Placental epithelial cell (primary cell): ENCODE results near the gene CGNL1. TPM values are rescaled to one million over a fixed set of nuclear protein-coding genes. Genes with fewer than 3 reads are reported as not detected.

Experiments used
- small RNA-seq: library from RNA; depleted of rRNA; stranded (forward); fragments of <200 nt; gene quantifications from one replicate; pipeline ENCODE3, GENCODE V24; 2012
- total RNA-seq: library from RNA; depleted of rRNA; stranded (reverse); fragments of >200 nt; gene quantifications from 2 replicates; pipeline ENCODE4 v1.2.3, GENCODE V29; 2012

CGNL1 gene
- under 0.01 and 0.33 TPM in 2 replicates for total RNA-seq

GRCh38 chr15:57375827-57376695 lies at the start of gene CGNL1:
TSS of gene CGNL1 (plus strand) at chr15:57376505. CDS start at chr15:57438000, 61,495 bp downstream.

DNA sequence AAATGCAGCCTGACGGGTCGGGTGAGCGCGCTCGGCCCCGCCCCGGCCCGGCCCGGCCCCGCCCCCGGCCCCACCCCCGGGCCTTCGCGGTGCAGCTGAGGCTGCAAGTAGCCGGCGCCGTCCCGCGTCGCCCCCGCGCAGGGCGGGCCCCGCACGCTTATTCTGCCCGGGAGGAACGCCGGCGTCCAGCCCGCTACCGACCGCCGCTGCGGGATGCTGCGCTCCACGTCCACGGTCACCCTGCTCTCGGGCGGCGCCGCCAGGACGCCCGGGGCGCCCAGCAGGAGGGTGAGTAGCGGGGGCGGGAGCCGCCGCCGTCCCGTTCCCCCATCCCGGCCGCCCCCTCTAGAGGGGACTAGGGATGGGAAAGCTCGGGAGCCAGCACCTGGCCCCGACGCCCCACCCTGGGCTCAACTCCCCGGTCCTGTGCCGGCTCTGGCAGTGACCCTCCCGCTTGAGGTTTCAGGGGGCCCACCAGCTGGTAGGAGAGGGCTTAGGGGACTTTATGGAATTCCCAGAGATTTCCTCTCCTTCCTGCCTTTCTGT lies 215.6 kb downstream of the CGNL1 start, which contains the start of gene MYZAP:
TSS of gene MYZAP (plus strand) at position 83 of the 546 bp plus-strand sequence. CDS start at position 214, 131 bp downstream.

Small RNA genes within 50 kb of the gene (small RNA-seq; reads per million reads assigned to genes)
- not detected for gene RNU6-844P

Other genes with a start within 250 kb of the CGNL1 start
- 1.2 and 2.5 TPM in 2 replicates for gene MYZAP, start 215.4 kb downstream of the CGNL1 start, total RNA-seq